ENCODE results near the gene SUN3. TPM values are rescaled to one million over a fixed set of nuclear protein-coding genes. Genes with fewer than 3 reads are reported as not detected.
"Not testable (repeated sequence)": the region's sequence is repeated elsewhere in the genome, so short reads cannot be mapped to it uniquely, and the experiment has no call there.

Gene SUN3
- total RNA-seq, 1 experiment from 2014 or later, result not detected

GRCh38 chr7:47944536-47945260 lies 84.2 kb downstream of the SUN3 start:
- Histone ChIP-seq H4K20me1 (ENCODE audit: insufficient read depth, low read depth, low read length) (no peaks in the 10 kb centered on the region), H3K79me2 (ENCODE audit: low read length) (no peaks in the 10 kb centered on the region), H3K4me1 (ENCODE audit: low read length) (peaks cover 6% of the 10 kb centered on the region), H3K27me3 (ENCODE audit: low read length) (no peaks in the 10 kb centered on the region), H3K4me3 (ENCODE audit: low read length) (no peak overlapping the region), H3K4me2 (ENCODE audit: low read depth, low read length, poor library complexity, severe bottlenecking) (no peak overlapping the region), H3K27ac (ENCODE audit: low read length) (no peak overlapping the region), H3K9ac (ENCODE audit: low read length) (no peak overlapping the region), H3K9me3 (ENCODE audit: low read length) (no peaks in the 10 kb centered on the region), H3K36me3 (ENCODE audit: insufficient read depth, low read length) (no peaks in the 10 kb centered on the region), H3K9me2 (replicated peaks; ENCODE audit: insufficient read depth, low read length) (no peaks in the 10 kb centered on the region), H2AFZ (ENCODE audit: low read length) (no peak overlapping the region)
- DNase-seq, result no peak

- no peak overlapping the region for H3K4me2 ChIP-seq (ENCODE audit: low read depth, low read length, poor library complexity, severe bottlenecking)
- H3K36me3 ChIP-seq (ENCODE audit: insufficient read depth, low read length), result no peaks in the 10 kb centered on the region
- H4K20me1 ChIP-seq (ENCODE audit: insufficient read depth, low read depth, low read length), result no peaks in the 10 kb centered on the region
- no peaks in the 10 kb centered on the region for H3K27me3 ChIP-seq (ENCODE audit: low read length)
- H3K4me3 ChIP-seq (ENCODE audit: low read length), result no peak overlapping the region
- no peaks in the 10 kb centered on the region for H3K79me2 ChIP-seq (ENCODE audit: low read length)
- DNase-seq, result no peak
- no peak overlapping the region for H3K9ac ChIP-seq (ENCODE audit: low read length)
- H3K4me1 ChIP-seq (ENCODE audit: low read length), result peaks cover 15% of the 10 kb centered on the region
- H2AFZ ChIP-seq (ENCODE audit: low read length), result no peak overlapping the region
- H3K9me3 ChIP-seq (ENCODE audit: low read length), result no peaks in the 10 kb centered on the region
- H3K27ac ChIP-seq (ENCODE audit: low read length), result no peak overlapping the region
- H3K9me2 ChIP-seq (replicated peaks; ENCODE audit: insufficient read depth, low read length), result no peaks in the 10 kb centered on the region
Observed at GRCh38 chr7:47943676-47944474, 85.0 kb downstream of the SUN3 start.

- H3K79me2 ChIP-seq (ENCODE audit: low read length); H4K20me1 ChIP-seq (ENCODE audit: insufficient read depth, low read depth, low read length); H2AFZ ChIP-seq (ENCODE audit: low read length); H3K9ac ChIP-seq (ENCODE audit: low read length); H3K9me3 ChIP-seq (ENCODE audit: low read length); H3K36me3 ChIP-seq (ENCODE audit: insufficient read depth, low read length); DNase-seq; H3K4me3 ChIP-seq (ENCODE audit: low read length); H3K9me2 ChIP-seq (replicated peaks; ENCODE audit: insufficient read depth, low read length); H3K4me2 ChIP-seq (ENCODE audit: low read depth, low read length, poor library complexity, severe bottlenecking); H3K27me3 ChIP-seq (ENCODE audit: low read length); H3K27ac ChIP-seq (ENCODE audit: low read length): not testable (repeated sequence)
- H3K4me1 ChIP-seq (ENCODE audit: low read length), result peaks cover 27% of the 10 kb centered on the region
Observed at GRCh38 chr7:47942651-47943050, 86.3 kb downstream of the SUN3 start.

- Histone ChIP-seq H3K9me2 (replicated peaks; ENCODE audit: insufficient read depth, low read length) (no peaks in the 10 kb centered on the region), H3K36me3 (ENCODE audit: insufficient read depth, low read length) (no peaks in the 10 kb centered on the region), H3K27me3 (ENCODE audit: low read length) (no peaks in the 10 kb centered on the region), H3K27ac (ENCODE audit: low read length) (no peak overlapping the region), H3K4me3 (ENCODE audit: low read length) (no peak overlapping the region), H3K9ac (ENCODE audit: low read length) (no peak overlapping the region), H3K4me2 (ENCODE audit: low read depth, low read length, poor library complexity, severe bottlenecking) (no peak overlapping the region), H2AFZ (ENCODE audit: low read length) (no peak overlapping the region), H4K20me1 (ENCODE audit: insufficient read depth, low read depth, low read length) (no peaks in the 10 kb centered on the region), H3K9me3 (ENCODE audit: low read length) (no peaks in the 10 kb centered on the region), H3K79me2 (ENCODE audit: low read length) (no peaks in the 10 kb centered on the region), H3K4me1 (ENCODE audit: low read length) (peaks cover 32% of the 10 kb centered on the region)
- DNase-seq, result no peak
Observed at GRCh38 chr7:47942132-47942531, 86.8 kb downstream of the SUN3 start.

- no peak overlapping the region for H3K27ac ChIP-seq (ENCODE audit: low read length)
- no peaks in the 10 kb centered on the region for H3K79me2 ChIP-seq (ENCODE audit: low read length)
- no peaks in the 10 kb centered on the region for H3K27me3 ChIP-seq (ENCODE audit: low read length)
- H3K9ac ChIP-seq (ENCODE audit: low read length), result no peak overlapping the region
- H3K9me3 ChIP-seq (ENCODE audit: low read length), result no peaks in the 10 kb centered on the region
- no peak for DNase-seq
- no peaks in the 10 kb centered on the region for H3K9me2 ChIP-seq (replicated peaks; ENCODE audit: insufficient read depth, low read length)
- H2AFZ ChIP-seq (ENCODE audit: low read length), result peak overlapping the region; percentile 67; the same call in 1 of the 2 replicates
- peaks cover 40% of the 10 kb centered on the region for H3K4me1 ChIP-seq (ENCODE audit: low read length)
- H3K36me3 ChIP-seq (ENCODE audit: insufficient read depth, low read length), result no peaks in the 10 kb centered on the region
- H4K20me1 ChIP-seq (ENCODE audit: insufficient read depth, low read depth, low read length), result no peaks in the 10 kb centered on the region
- no peak overlapping the region for H3K4me2 ChIP-seq (ENCODE audit: low read depth, low read length, poor library complexity, severe bottlenecking)
- H3K4me3 ChIP-seq (ENCODE audit: low read length), result no peak overlapping the region
Observed at GRCh38 chr7:47941136-47941844, 87.6 kb downstream of the SUN3 start.

- H3K36me3 ChIP-seq (ENCODE audit: insufficient read depth, low read length), result no peaks in the 10 kb centered on the region
- no peak overlapping the region for H3K4me3 ChIP-seq (ENCODE audit: low read length)
- no peak overlapping the region for H3K27ac ChIP-seq (ENCODE audit: low read length)
- no peaks in the 10 kb centered on the region for H4K20me1 ChIP-seq (ENCODE audit: insufficient read depth, low read depth, low read length)
- no peak overlapping the region for H3K4me2 ChIP-seq (ENCODE audit: low read depth, low read length, poor library complexity, severe bottlenecking)
- DNase-seq, result no peak
- no peaks in the 10 kb centered on the region for H3K27me3 ChIP-seq (ENCODE audit: low read length)
- H3K9ac ChIP-seq (ENCODE audit: low read length), result no peak overlapping the region
- peaks cover 49% of the 10 kb centered on the region for H3K4me1 ChIP-seq (ENCODE audit: low read length)
- no peaks in the 10 kb centered on the region for H3K79me2 ChIP-seq (ENCODE audit: low read length)
- H3K9me3 ChIP-seq (ENCODE audit: low read length), result no peaks in the 10 kb centered on the region
- H3K9me2 ChIP-seq (replicated peaks; ENCODE audit: insufficient read depth, low read length), result no peaks in the 10 kb centered on the region
- no peak overlapping the region for H2AFZ ChIP-seq (ENCODE audit: low read length)
Observed at GRCh38 chr7:47940088-47941013, 88.6 kb downstream of the SUN3 start.

GRCh38 chr7:47939425-47940036 lies 89.4 kb downstream of the SUN3 start:
- Histone ChIP-seq H4K20me1 (ENCODE audit: insufficient read depth, low read depth, low read length) (no peaks in the 10 kb centered on the region), H3K9me2 (replicated peaks; ENCODE audit: insufficient read depth, low read length) (no peaks in the 10 kb centered on the region), H3K9ac (ENCODE audit: low read length) (peak overlapping the region; percentile 44), H3K4me3 (ENCODE audit: low read length) (no peak overlapping the region), H3K4me1 (ENCODE audit: low read length) (peaks cover 51% of the 10 kb centered on the region), H3K27me3 (ENCODE audit: low read length) (no peaks in the 10 kb centered on the region), H3K79me2 (ENCODE audit: low read length) (no peaks in the 10 kb centered on the region), H3K27ac (ENCODE audit: low read length) (peak overlapping the region; percentile 96), H3K9me3 (ENCODE audit: low read length) (no peaks in the 10 kb centered on the region), H2AFZ (ENCODE audit: low read length) (peak overlapping the region; percentile 33; the same call in 1 of the 2 replicates), H3K4me2 (ENCODE audit: low read depth, low read length, poor library complexity, severe bottlenecking) (peak overlapping the region; percentile 58), H3K36me3 (ENCODE audit: insufficient read depth, low read length) (no peaks in the 10 kb centered on the region)
- DNase-seq, result no peak
